Pulmonary artery endothelial cell (primary cell): ENCODE results near the gene PRUNE1. TPM values are rescaled to one million over a fixed set of nuclear protein-coding genes. Genes with fewer than 3 reads are reported as not detected.

Source experiments
- total RNA-seq: library from RNA; depleted of rRNA; stranded (reverse); fragments of >200 nt; gene quantifications from 2 replicates; pipeline ENCODE4 v1.2.3, GENCODE V29; 2014

PRUNE1 gene
- total RNA-seq, 1 donor from 2014 or later, result 4.1 TPM

Other genes starting within 250 kb of the PRUNE1 start
- 31.1 and 33.7 TPM in 2 replicates for gene CTSS, start 242.7 kb upstream of the PRUNE1 start, total RNA-seq
- 20.5 and 194 TPM in 2 replicates for gene CTSK, start 200.2 kb upstream of the PRUNE1 start, total RNA-seq
- gene ARNT, start 131.8 kb upstream of the PRUNE1 start, total RNA-seq, result 17.2 and 36.6 TPM in 2 replicates
- not detected in 2 replicates for gene CTXND2, start 121.3 kb upstream of the PRUNE1 start, total RNA-seq
- 36.7 and 41.7 TPM in 2 replicates for gene SETDB1, start 82.1 kb upstream of the PRUNE1 start, total RNA-seq
- 87.4 and 121 TPM in 2 replicates for gene CERS2, start 33.6 kb upstream of the PRUNE1 start, total RNA-seq
- gene ANXA9, start 26.2 kb upstream of the PRUNE1 start, total RNA-seq, result not detected in 2 replicates
- 8.9 and 12.0 TPM in 2 replicates for gene MINDY1, start 1.5 kb upstream of the PRUNE1 start, total RNA-seq
- 0.07 and 0.11 TPM in 2 replicates for gene BNIPL, start 28.1 kb downstream of the PRUNE1 start, total RNA-seq
- 1.1 and 1.4 TPM in 2 replicates for gene C1orf56, start 39.3 kb downstream of the PRUNE1 start, total RNA-seq
- gene CDC42SE1, start 51.2 kb downstream of the PRUNE1 start, total RNA-seq, result 59.9 and 70.5 TPM in 2 replicates
- gene MLLT11, start 51.9 kb downstream of the PRUNE1 start, total RNA-seq, result 4.3 and 4.9 TPM in 2 replicates
- 6.4 and 9.8 TPM in 2 replicates for gene GABPB2, start 62.3 kb downstream of the PRUNE1 start, total RNA-seq
- 5.3 and 19.5 TPM in 2 replicates for gene SEMA6C, start 138.2 kb downstream of the PRUNE1 start, total RNA-seq
- 0.13 and 0.35 TPM in 2 replicates for gene TNFAIP8L2, start 148.2 kb downstream of the PRUNE1 start, total RNA-seq
- gene LYSMD1, start 157.5 kb downstream of the PRUNE1 start, total RNA-seq, result 3.1 and 5.6 TPM in 2 replicates
- 30.2 and 37.2 TPM in 2 replicates for gene SCNM1, start 157.7 kb downstream of the PRUNE1 start, total RNA-seq
- not detected in 2 replicates for gene TMOD4, start 167.5 kb downstream of the PRUNE1 start, total RNA-seq
- gene VPS72, start 181.7 kb downstream of the PRUNE1 start, total RNA-seq, result 63.3 and 65.7 TPM in 2 replicates
- gene PIP5K1A, start 190.1 kb downstream of the PRUNE1 start, total RNA-seq, result 61.1 and 73.7 TPM in 2 replicates
- gene PSMD4, start 246.3 kb downstream of the PRUNE1 start, total RNA-seq, result 263 and 288 TPM in 2 replicates